ENCODE results near the gene CTNNA1.

The CTNNA1 gene

GRCh38 chr5:138933522-138934290 lies 180.5 kb downstream of the CTNNA1 start:
- Histone ChIP-seq H3K9me3 (ENCODE audit: control insufficient read depth, low read length) (no peaks in the 10 kb centered on the region), H3K4me3 (ENCODE audit: insufficient read depth, low read depth, low read length, poor library complexity, severe bottlenecking) (no peak overlapping the region), H3K27me3 (replicated peaks; ENCODE audit: control insufficient read depth, insufficient read depth, low read length, poor library complexity, severe bottlenecking) (no peaks in the 10 kb centered on the region), H3K36me3 (ENCODE audit: control insufficient read depth, insufficient read depth, low read length) (peaks cover 13% of the 10 kb centered on the region), H3K4me1 (ENCODE audit: control insufficient read depth, insufficient read depth, low read length, poor library complexity, severe bottlenecking) (no peaks in the 10 kb centered on the region), H3K27ac (ENCODE audit: insufficient read depth, low read length, poor library complexity, severe bottlenecking) (no peak overlapping the region)
- no peak for DNase-seq

DNA sequence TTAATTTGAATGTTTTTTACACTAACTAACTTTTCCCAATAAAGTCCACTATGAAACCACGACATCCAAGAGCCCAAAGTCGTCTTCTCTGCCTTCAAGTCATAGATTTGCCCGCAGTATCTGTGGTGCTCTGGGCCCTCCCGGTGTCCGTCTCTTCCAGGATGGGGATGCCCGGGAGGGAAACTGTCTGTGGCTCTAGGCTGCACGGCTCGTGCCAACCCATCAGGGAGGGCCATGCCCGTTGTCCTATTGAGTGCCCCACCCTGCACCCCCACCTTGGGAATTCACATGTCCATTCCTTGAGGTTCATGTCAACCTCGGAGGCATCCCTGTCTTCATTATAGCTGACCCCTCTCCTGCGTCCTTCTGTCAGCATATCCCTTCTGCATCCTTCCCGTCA lies 181.7 kb downstream of the CTNNA1 start:
- Histone ChIP-seq H3K4me3 (ENCODE audit: insufficient read depth, low read depth, low read length, poor library complexity, severe bottlenecking) (no peak overlapping the region), H3K27me3 (replicated peaks; ENCODE audit: control insufficient read depth, insufficient read depth, low read length, poor library complexity, severe bottlenecking) (no peaks in the 10 kb centered on the region), H3K36me3 (ENCODE audit: control insufficient read depth, insufficient read depth, low read length) (peaks cover 9% of the 10 kb centered on the region), H3K4me1 (ENCODE audit: control insufficient read depth, insufficient read depth, low read length, poor library complexity, severe bottlenecking) (no peaks in the 10 kb centered on the region), H3K9me3 (ENCODE audit: control insufficient read depth, low read length) (no peaks in the 10 kb centered on the region), H3K27ac (ENCODE audit: insufficient read depth, low read length, poor library complexity, severe bottlenecking) (no peak overlapping the region)
- no peak for DNase-seq

DNA sequence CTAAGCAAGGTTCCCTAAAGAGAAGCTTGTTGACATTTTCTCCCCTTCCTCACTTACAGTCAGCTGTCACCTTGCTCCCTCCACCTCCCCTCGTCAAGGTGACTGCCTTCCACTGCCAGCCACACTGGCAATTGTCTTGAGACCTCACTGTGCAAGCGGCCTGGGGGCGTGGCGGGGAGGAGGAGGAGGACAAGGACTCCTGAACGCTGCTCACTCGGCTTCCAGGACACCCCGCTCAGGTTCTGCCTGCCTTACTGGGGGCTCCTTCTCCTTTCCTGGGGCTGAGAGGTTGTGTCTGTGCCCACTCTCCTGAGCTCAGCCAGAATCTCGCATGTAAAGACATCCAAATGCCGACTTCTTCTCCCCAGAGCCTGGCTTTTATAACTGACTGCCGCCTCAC lies 182.2 kb downstream of the CTNNA1 start:
- H3K4me3 ChIP-seq (ENCODE audit: insufficient read depth, low read depth, low read length, poor library complexity, severe bottlenecking): no peak overlapping the region
- no peaks in the 10 kb centered on the region for H3K9me3 ChIP-seq (ENCODE audit: control insufficient read depth, low read length)
- no peaks in the 10 kb centered on the region for H3K4me1 ChIP-seq (ENCODE audit: control insufficient read depth, insufficient read depth, low read length, poor library complexity, severe bottlenecking)
- peaks cover 4% of the 10 kb centered on the region for H3K36me3 ChIP-seq (ENCODE audit: control insufficient read depth, insufficient read depth, low read length)
- H3K27me3 ChIP-seq (replicated peaks; ENCODE audit: control insufficient read depth, insufficient read depth, low read length, poor library complexity, severe bottlenecking): no peaks in the 10 kb centered on the region
- H3K27ac ChIP-seq (ENCODE audit: insufficient read depth, low read length, poor library complexity, severe bottlenecking): no peak overlapping the region
- DNase-seq: no peak

DNA sequence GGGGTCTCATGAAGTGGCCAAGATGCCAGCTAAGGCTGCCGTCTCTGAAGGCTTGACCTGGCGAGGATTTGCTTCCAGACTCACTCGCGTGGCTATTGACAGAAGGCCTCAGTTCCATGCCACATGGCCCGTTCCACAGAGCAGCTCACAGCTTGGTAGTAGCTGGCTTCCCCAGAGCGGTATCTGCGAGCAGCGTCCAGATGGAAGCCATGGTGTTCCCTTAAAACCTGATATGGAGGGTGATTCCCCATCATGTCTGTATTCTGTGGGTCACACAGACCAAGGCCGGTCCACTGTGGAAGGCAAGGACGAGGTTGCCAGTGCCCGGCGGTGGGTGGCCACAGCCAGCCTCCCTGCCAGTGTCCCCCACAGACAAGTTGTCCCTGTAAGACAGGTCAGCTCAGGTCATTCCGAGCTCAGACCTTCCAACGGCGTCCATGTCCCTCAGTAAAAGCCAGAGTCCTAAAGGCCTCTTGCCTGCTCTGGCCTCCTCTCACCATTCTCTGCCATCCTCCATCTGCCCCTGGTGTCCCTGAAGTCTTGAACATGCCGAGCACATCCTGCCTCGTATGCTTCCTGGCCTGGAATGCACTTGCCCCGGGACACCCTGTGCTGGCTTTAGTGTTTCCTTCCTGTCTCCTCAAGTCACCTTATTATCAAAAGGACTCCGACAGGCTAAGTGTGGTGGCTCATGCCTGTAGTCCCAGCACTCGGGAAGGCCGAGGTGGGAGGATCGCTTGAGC lies 183.2 kb downstream of the CTNNA1 start:
- H3K27ac ChIP-seq (ENCODE audit: insufficient read depth, low read length, poor library complexity, severe bottlenecking): no peak overlapping the region
- H3K27me3 ChIP-seq (replicated peaks; ENCODE audit: control insufficient read depth, insufficient read depth, low read length, poor library complexity, severe bottlenecking): no peaks in the 10 kb centered on the region
- no peak overlapping the region for H3K4me3 ChIP-seq (ENCODE audit: insufficient read depth, low read depth, low read length, poor library complexity, severe bottlenecking)
- H3K4me1 ChIP-seq (ENCODE audit: control insufficient read depth, insufficient read depth, low read length, poor library complexity, severe bottlenecking): no peaks in the 10 kb centered on the region
- peaks cover 3% of the 10 kb centered on the region for H3K36me3 ChIP-seq (ENCODE audit: control insufficient read depth, insufficient read depth, low read length)
- H3K9me3 ChIP-seq (ENCODE audit: control insufficient read depth, low read length): no peaks in the 10 kb centered on the region
- no peak for DNase-seq

- H3K36me3 ChIP-seq (ENCODE audit: control insufficient read depth, insufficient read depth, low read length): peaks cover 3% of the 10 kb centered on the region
- no peaks in the 10 kb centered on the region for H3K9me3 ChIP-seq (ENCODE audit: control insufficient read depth, low read length)
- no peak overlapping the region for H3K4me3 ChIP-seq (ENCODE audit: insufficient read depth, low read depth, low read length, poor library complexity, severe bottlenecking)
- no peaks in the 10 kb centered on the region for H3K27me3 ChIP-seq (replicated peaks; ENCODE audit: control insufficient read depth, insufficient read depth, low read length, poor library complexity, severe bottlenecking)
- no peak overlapping the region for H3K27ac ChIP-seq (ENCODE audit: insufficient read depth, low read length, poor library complexity, severe bottlenecking)
- no peak for DNase-seq
- H3K4me1 ChIP-seq (ENCODE audit: control insufficient read depth, insufficient read depth, low read length, poor library complexity, severe bottlenecking): no peaks in the 10 kb centered on the region
Measured at GRCh38 chr5:138936968-138937345, 183.7 kb downstream of the CTNNA1 start.

GRCh38 chr5:138937392-138938387 lies 184.5 kb downstream of the CTNNA1 start:
- DNase-seq: no peak

GRCh38 chr5:138938526-138938925 lies 185.3 kb downstream of the CTNNA1 start:
- no peak for DNase-seq
- Histone ChIP-seq H3K9me3 (ENCODE audit: control insufficient read depth, low read length) (no peaks in the 10 kb centered on the region), H3K4me3 (ENCODE audit: insufficient read depth, low read depth, low read length, poor library complexity, severe bottlenecking) (no peak overlapping the region), H3K27ac (ENCODE audit: insufficient read depth, low read length, poor library complexity, severe bottlenecking) (no peak overlapping the region), H3K27me3 (replicated peaks; ENCODE audit: control insufficient read depth, insufficient read depth, low read length, poor library complexity, severe bottlenecking) (no peaks in the 10 kb centered on the region), H3K4me1 (ENCODE audit: control insufficient read depth, insufficient read depth, low read length, poor library complexity, severe bottlenecking) (no peaks in the 10 kb centered on the region), H3K36me3 (ENCODE audit: control insufficient read depth, insufficient read depth, low read length) (peaks cover 2% of the 10 kb centered on the region)

More at GRCh38 chr5:138937392-138938387, 184.5 kb downstream of the CTNNA1 start:
- Histone ChIP-seq H3K36me3 (ENCODE audit: control insufficient read depth, insufficient read depth, low read length) (peaks cover 3% of the 10 kb centered on the region), H3K4me1 (ENCODE audit: control insufficient read depth, insufficient read depth, low read length, poor library complexity, severe bottlenecking) (no peaks in the 10 kb centered on the region), H3K9me3 (ENCODE audit: control insufficient read depth, low read length) (no peaks in the 10 kb centered on the region), H3K27me3 (replicated peaks; ENCODE audit: control insufficient read depth, insufficient read depth, low read length, poor library complexity, severe bottlenecking) (no peaks in the 10 kb centered on the region), H3K4me3 (ENCODE audit: insufficient read depth, low read depth, low read length, poor library complexity, severe bottlenecking) (no peak overlapping the region), H3K27ac (ENCODE audit: insufficient read depth, low read length, poor library complexity, severe bottlenecking) (no peak overlapping the region)

DNA sequence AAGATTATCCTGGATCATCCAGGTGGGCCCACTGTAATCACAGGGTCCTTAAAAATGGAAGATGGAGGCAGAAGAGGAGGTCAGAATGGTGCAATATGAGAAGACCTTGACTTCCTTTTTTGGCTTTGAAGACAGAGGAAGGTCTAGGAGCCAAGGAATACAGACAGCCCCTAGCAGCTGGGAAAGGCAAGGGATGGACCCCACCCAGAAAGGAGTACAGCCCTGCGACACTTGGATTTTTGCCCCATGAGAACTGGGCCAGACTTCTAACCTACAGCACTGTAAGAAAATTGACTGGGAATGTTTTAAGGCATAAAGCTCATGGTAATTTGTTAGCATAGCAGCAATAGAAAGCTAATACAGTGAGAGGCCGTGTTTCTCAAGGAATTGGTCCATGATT lies 188.8 kb downstream of the CTNNA1 start:
- no peak for DNase-seq
- Histone ChIP-seq H3K9me3 (ENCODE audit: control insufficient read depth, low read length) (no peaks in the 10 kb centered on the region), H3K27ac (ENCODE audit: insufficient read depth, low read length, poor library complexity, severe bottlenecking) (no peak overlapping the region), H3K4me1 (ENCODE audit: control insufficient read depth, insufficient read depth, low read length, poor library complexity, severe bottlenecking) (no peaks in the 10 kb centered on the region), H3K27me3 (replicated peaks; ENCODE audit: control insufficient read depth, insufficient read depth, low read length, poor library complexity, severe bottlenecking) (no peaks in the 10 kb centered on the region), H3K4me3 (ENCODE audit: insufficient read depth, low read depth, low read length, poor library complexity, severe bottlenecking) (no peak overlapping the region), H3K36me3 (ENCODE audit: control insufficient read depth, insufficient read depth, low read length) (no peaks in the 10 kb centered on the region)

GRCh38 chr5:138942861-138943260 lies 189.6 kb downstream of the CTNNA1 start:
- no peak overlapping the region for H3K27ac ChIP-seq (ENCODE audit: insufficient read depth, low read length, poor library complexity, severe bottlenecking)
- no peaks in the 10 kb centered on the region for H3K4me1 ChIP-seq (ENCODE audit: control insufficient read depth, insufficient read depth, low read length, poor library complexity, severe bottlenecking)
- no peaks in the 10 kb centered on the region for H3K9me3 ChIP-seq (ENCODE audit: control insufficient read depth, low read length)
- H3K27me3 ChIP-seq (replicated peaks; ENCODE audit: control insufficient read depth, insufficient read depth, low read length, poor library complexity, severe bottlenecking): no peaks in the 10 kb centered on the region
- no peak for DNase-seq
- H3K4me3 ChIP-seq (ENCODE audit: insufficient read depth, low read depth, low read length, poor library complexity, severe bottlenecking): no peak overlapping the region
- no peaks in the 10 kb centered on the region for H3K36me3 ChIP-seq (ENCODE audit: control insufficient read depth, insufficient read depth, low read length)
